ENCODE results near the gene TUBB4B. TPM values are rescaled to one million over a fixed set of nuclear protein-coding genes. Genes with fewer than 3 reads are reported as not detected.

Gene TUBB4B
- total RNA-seq, 1 donor from 2014 or later = 312 TPM

- H3K36me3 ChIP-seq = peaks cover 0 to 14% of the 10 kb centered on the region in 2 donors
- no peak for TF ChIP-seq POLR2AphosphoS5 (IDR thresholded peaks at IDR 0.05; ENCODE audit: insufficient read depth in 1 of 2, low read depth in 1 of 2)
- TF ChIP-seq POLR2A (IDR thresholded peaks at IDR 0.05) = no peak
- TF ChIP-seq, protein P1, sequence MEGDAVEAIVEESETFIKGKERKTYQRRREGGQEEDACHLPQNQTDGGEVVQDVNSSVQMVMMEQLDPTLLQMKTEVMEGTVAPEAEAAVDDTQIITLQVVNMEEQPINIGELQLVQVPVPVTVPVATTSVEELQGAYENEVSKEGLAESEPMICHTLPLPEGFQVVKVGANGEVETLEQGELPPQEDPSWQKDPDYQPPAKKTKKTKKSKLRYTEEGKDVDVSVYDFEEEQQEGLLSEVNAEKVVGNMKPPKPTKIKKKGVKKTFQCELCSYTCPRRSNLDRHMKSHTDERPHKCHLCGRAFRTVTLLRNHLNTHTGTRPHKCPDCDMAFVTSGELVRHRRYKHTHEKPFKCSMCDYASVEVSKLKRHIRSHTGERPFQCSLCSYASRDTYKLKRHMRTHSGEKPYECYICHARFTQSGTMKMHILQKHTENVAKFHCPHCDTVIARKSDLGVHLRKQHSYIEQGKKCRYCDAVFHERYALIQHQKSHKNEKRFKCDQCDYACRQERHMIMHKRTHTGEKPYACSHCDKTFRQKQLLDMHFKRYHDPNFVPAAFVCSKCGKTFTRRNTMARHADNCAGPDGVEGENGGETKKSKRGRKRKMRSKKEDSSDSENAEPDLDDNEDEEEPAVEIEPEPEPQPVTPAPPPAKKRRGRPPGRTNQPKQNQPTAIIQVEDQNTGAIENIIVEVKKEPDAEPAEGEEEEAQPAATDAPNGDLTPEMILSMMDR (IDR thresholded peaks at IDR 0.05) = no peak
- no peak for DNase-seq (ENCODE audit: extremely low spot score in 2 of 2)
- H3K9me3 ChIP-seq = no peaks in the 10 kb centered on the region
- peaks cover 35% of the 10 kb centered on the region for H3K4me1 ChIP-seq
- intact Hi-C loops (cut with DNase I) = no loop called here
- H3K4me3 ChIP-seq = no peak overlapping the region
- no peaks in the 10 kb centered on the region for H3K27me3 ChIP-seq
- no peak overlapping the region for H3K27ac ChIP-seq
These were observed 4.6 kb downstream of the TUBB4B start for GRCh38 chr9:137245450-137246421.

DNA sequence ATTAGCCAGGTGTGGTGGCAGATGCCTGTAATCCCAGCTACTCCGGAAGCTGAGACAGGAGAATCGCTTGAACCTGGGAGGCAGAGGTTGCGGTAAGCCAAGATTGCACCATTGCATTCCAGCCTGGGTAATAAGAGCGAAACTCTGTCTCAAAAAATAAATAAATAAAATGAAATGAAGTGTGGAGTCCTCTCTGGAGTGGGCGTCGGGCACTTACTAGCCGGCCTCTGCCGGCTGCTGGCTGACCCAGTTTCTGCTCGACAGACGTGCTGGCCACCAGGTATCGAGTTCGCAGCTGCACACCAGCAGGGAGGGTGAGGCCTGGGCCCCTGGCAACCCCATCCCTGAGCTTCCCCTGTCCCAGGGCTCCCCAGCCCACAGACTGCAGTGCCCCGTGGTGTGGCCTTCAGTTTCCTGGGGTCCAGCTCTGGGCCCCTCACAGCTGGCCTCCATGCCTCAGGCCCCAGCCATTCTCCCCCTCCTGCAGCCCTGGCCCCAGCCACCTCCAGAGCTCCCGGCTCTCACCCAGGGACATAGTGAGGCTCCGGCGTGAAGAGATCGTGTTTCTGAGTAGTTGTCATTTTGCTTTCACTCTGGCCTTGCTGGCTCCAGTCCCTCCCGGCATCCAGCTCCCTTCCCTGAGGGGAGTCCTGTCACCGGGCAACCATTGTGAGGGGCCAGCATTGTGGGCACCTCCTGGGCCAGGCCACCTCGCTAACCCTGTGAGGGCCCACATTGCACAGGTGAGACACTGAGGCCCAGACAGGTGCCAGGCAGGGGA is 6.2 kb downstream of the TUBB4B start:
- Histone ChIP-seq H3K27ac (no peak overlapping the region), H3K4me1 (peaks cover 27% of the 10 kb centered on the region), H3K27me3 (no peaks in the 10 kb centered on the region), H3K36me3 (peaks cover 0 to 14% of the 10 kb centered on the region in 2 donors), H3K9me3 (no peaks in the 10 kb centered on the region), H3K4me3 (no peak overlapping the region)
- intact Hi-C loops (cut with DNase I) = no loop called here
- TF ChIP-seq, protein P1 (IDR thresholded peaks at IDR 0.05) = no peak
- no peak for DNase-seq (ENCODE audit: extremely low spot score in 2 of 2)

GRCh38 chr9:137247916-137248175 is 6.8 kb downstream of the TUBB4B start:
- Histone ChIP-seq H3K27me3 (no peaks in the 10 kb centered on the region), H3K4me3 (no peak overlapping the region)
- no peak for TF ChIP-seq POLR2AphosphoS5 (IDR thresholded peaks at IDR 0.05; ENCODE audit: insufficient read depth in 1 of 2, low read depth in 1 of 2)
- TF ChIP-seq, protein P1 (IDR thresholded peaks at IDR 0.05) = no peak
- TF ChIP-seq POLR2A (IDR thresholded peaks at IDR 0.05) = no peak

DNA sequence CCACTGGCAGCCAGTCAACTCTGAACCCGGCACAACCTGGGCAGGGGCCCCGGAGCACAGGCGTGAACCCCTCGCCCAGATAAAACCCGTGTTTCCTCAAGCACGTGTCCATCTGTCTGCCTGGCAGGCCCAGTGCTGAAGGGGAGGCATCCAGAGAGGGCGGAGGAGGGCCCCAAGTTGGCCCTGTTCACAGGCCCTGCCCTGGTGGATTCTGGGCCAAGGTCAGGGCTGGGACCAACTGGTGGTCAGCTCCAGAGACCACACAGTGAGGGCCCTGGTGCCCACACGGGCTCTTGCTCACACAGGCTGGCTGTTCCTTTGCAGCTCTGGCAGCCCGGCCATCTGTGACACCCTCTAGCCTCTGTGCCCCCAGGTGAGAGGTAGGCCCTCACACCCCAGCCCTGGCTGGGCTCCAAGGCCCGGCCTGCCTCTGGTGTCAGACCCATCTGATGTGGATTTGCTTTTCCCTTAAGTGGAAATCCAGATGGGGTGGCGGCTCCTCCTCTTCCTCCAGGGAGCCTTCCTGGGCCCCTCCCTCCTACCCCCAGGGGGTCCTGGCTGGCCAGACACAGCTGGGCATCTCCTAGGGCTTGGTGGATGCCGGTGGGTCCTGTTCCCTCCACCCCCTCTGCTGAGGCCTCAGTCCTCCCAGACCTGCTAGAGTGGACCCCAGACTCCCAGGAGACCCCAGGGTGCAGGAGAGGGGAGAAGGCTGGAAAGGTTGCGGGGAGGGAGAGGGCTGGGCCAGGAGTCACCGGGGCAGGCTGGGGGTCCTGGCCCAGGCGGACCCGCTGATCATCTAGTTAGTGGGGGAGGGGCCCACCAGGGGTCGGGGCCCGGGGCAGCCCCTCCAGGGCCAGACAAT is 9.5 kb downstream of the TUBB4B start:
- H3K9me3 ChIP-seq = no peaks in the 10 kb centered on the region
- intact Hi-C loops (cut with DNase I) = no loop called here

More at GRCh38 chr9:137247916-137248175, 6.8 kb downstream of the TUBB4B start:
- Histone ChIP-seq H3K36me3 (peaks cover 0 to 11% of the 10 kb centered on the region in 2 donors), H3K9me3 (no peaks in the 10 kb centered on the region), H3K4me1 (peaks cover 22% of the 10 kb centered on the region), H3K27ac (no peak overlapping the region)
- intact Hi-C loops (cut with DNase I) = no loop called here
- no peak for DNase-seq (ENCODE audit: extremely low spot score in 2 of 2)

More for the DNA sequence above, 9.5 kb downstream of the TUBB4B start:
- DNase-seq (ENCODE audit: extremely low spot score in 2 of 2) = no peak
- Histone ChIP-seq H3K4me3 (no peak overlapping the region), H3K27me3 (no peaks in the 10 kb centered on the region), H3K4me1 (peaks cover 10% of the 10 kb centered on the region), H3K36me3 (no peaks in the 10 kb centered on the region), H3K27ac (no peak overlapping the region)
- TF ChIP-seq, protein P1 (IDR thresholded peaks at IDR 0.05) = no peak
- no peak for TF ChIP-seq POLR2A (IDR thresholded peaks at IDR 0.05)
- TF ChIP-seq POLR2AphosphoS5 (IDR thresholded peaks at IDR 0.05; ENCODE audit: insufficient read depth in 1 of 2, low read depth in 1 of 2) = no peak

Data from vagina (tissue), 2 donors.